ENCODE data around the gene LRRC25.
A peak's percentile ranks its signal among the peaks of the same experiment; 100 is the strongest.

The LRRC25 gene

DNA sequence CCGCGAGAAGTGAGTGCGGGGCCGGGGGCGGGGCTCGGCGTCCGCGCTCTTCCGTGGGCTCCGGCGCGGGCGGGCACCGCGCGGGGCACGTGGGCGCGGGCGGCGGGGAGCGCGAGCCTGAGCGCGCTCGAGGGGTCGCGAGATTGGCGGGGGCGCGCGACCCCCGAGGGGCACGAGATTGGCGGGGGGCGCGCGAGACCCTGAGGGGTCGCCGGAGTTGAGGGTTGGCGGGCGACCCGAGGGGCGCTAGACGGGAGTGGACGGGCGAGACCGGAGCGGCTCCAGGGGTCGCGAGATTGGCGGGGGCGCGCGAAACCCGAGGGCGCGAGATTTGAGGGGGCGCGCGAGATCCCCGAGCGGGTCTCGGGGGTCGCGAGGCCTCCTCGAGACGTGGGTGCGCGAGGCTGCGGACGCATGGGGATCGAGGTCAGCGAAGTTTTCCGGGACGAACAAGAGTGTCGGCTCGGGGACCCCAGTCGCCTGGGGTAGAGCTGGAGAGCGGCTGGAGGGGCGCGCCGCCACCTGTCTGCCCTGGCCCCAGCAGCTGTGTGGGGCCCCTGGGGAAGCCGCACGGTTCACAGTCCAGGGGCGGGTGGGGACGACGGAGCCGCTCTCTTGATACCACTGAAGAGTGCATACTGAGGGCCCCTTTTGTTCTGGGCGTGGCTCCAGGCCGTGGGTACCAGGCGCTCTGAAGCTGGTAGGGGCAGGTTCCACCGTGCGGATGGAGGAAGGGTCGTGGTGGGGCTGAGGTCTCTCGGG lies 22.5 kb upstream of the LRRC25 start:
- Histone ChIP-seq H3K27ac (peak overlapping the region; percentile 94), H3K4me3 (peak overlapping the region; percentile 92), H3K4me2 (peak overlapping the region; percentile 98), H3K4me1 (peaks cover 89% of the 10 kb centered on the region), H3K27me3 (no peaks in the 10 kb centered on the region), H3K36me3 (0 out of 2 replicates have a peak, but pooled peaks cover 7% of the 10 kb centered on the region), H3K9ac (peak overlapping the region; percentile 92), H4K20me1 (peaks cover 45% of the 10 kb centered on the region), H3K9me3 (no peaks in the 10 kb centered on the region)
- no peak for TF ChIP-seq Cebpa-rat (IDR thresholded peaks at IDR 0.05)

DNA sequence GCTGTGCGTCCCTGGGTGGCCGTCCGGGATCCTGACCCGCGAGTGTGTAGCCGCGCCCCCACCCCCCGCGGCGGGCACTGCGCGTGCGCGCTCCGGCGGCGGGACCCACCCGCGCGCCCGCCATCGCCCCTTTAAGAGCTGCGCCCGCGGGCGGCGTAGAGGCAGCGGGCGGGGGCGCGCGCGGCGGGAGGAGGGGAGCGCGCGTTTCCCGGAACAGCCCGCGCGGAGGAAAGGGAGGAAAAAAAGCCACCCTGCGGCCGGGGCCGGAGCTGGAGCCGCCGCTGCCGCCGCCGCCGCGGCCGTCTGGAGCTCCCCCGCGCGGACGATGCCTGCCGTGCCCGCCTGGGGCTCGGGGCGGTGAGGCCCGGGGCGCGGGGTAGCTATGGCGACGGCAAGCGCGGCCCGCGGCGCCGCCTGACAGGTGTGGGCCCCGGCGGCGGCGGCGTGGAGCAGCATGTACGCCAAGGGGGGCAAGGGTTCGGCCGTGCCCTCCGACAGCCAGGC lies 21.8 kb upstream of the LRRC25 start, which contains the start of gene SSBP4:
Gene SSBP4 (plus strand): TSS at position 204 of the 504 bp plus-strand sequence. CDS start 251 bp downstream, at position 455.
- Histone ChIP-seq H3K9ac (peak within 1 kb of the TSS; percentile 92), H3K4me3 (peak within 1 kb of the TSS; percentile 92), H3K27ac (peak within 1 kb of the TSS; percentile 94), H3K4me1 (peaks cover 89% of the 10 kb centered on the region), H3K36me3 (0 out of 2 replicates have a peak, but pooled peaks cover 7% of the 10 kb centered on the region), H3K9me3 (no peaks in the 10 kb centered on the region), H3K27me3 (no peaks in the 10 kb centered on the region), H4K20me1 (peaks cover 40% of the 10 kb centered on the region), H3K4me2 (peak within 1 kb of the TSS; percentile 98)
- no peak for TF ChIP-seq Cebpa-rat (IDR thresholded peaks at IDR 0.05)

DNA sequence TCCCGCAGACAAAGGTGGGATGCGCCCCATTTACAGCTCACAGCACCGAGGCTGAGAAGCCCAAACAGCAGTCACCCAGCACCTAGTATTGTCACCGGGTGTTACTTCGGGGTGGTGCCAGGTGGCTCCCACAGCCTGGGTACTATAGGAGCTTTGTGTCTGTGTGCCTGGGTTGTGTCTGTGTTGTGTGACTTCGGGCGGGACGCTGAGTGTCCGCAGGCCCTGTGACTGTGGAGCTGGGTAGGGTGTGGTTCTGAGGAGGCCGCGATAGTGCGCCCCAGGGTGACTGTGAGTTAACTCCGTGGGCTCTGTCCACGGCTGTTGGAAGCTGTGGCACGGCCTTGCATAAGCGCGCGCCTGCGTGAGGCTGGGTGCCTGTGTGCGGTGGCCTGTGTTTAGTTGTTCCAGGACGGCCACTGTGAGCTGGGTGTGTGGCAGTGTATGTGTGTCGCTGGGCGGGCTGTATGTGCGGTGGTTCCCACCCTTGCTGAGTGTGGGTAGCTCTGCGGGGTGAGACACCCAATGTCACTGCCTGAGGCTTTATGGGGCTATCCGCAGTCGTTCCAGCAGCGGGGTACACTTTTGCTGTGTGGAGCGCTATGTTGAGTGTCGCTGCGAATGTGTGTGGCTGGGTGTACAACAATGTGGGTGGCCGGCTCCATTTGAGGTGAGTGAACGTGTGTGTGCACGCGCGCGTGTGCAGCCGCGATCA lies 21.2 kb upstream of the LRRC25 start:
- Histone ChIP-seq H3K27ac (peak overlapping the region; percentile 94), H3K27me3 (no peaks in the 10 kb centered on the region), H3K9ac (peak overlapping the region; percentile 92), H3K4me2 (peak overlapping the region; percentile 98), H3K4me3 (peak overlapping the region; percentile 92), H3K9me3 (no peaks in the 10 kb centered on the region), H3K4me1 (peaks cover 87% of the 10 kb centered on the region), H4K20me1 (peaks cover 33% of the 10 kb centered on the region), H3K36me3 (0 out of 2 replicates have a peak, but pooled peaks cover 7% of the 10 kb centered on the region)
- TF ChIP-seq Cebpa-rat (IDR thresholded peaks at IDR 0.05): no peak

DNA sequence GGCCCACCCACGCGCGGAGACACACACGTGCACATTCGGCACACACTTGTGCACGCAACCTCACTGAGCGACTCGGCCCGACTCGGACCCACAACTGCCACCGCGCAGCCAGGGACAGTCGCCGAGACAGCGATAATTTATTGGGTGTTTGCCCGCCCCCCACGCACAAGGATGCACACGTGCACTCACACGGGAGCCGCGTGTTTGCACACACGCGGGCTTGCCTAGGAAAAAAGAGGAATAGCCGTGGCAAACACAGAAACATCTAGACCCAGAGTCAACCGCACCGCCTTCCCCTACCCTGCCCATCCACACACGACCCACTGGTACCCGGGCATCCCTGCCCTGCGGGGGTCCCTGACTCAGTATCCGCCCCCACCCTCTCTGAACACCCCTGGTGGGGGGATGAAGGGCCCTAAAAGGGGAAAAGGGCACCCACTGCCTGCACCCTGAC lies 20.6 kb upstream of the LRRC25 start:
- H3K9ac ChIP-seq: peak overlapping the region; percentile 76; the same call in 1 of the 2 replicates
- H3K4me1 ChIP-seq: peaks cover 81% of the 10 kb centered on the region
- 0 out of 2 replicates have a peak, but pooled peaks cover 7% of the 10 kb centered on the region for H3K36me3 ChIP-seq
- H3K27ac ChIP-seq: peak overlapping the region; percentile 94
- H3K4me3 ChIP-seq: peak overlapping the region; percentile 63; the same call in 1 of the 2 replicates
- no peaks in the 10 kb centered on the region for H3K27me3 ChIP-seq
- no peaks in the 10 kb centered on the region for H3K9me3 ChIP-seq
- peak overlapping the region; percentile 98 for H3K4me2 ChIP-seq
- TF ChIP-seq Cebpa-rat (IDR thresholded peaks at IDR 0.05): no peak
- H4K20me1 ChIP-seq: peaks cover 28% of the 10 kb centered on the region

GRCh38 chr19:18417250-18418028 lies 20.0 kb upstream of the LRRC25 start:
- H3K9ac ChIP-seq: peak overlapping the region; percentile 76
- no peaks in the 10 kb centered on the region for H3K9me3 ChIP-seq
- peak overlapping the region; percentile 63 for H3K4me3 ChIP-seq
- H3K27ac ChIP-seq: peak overlapping the region; percentile 94
- TF ChIP-seq Cebpa-rat (IDR thresholded peaks at IDR 0.05): no peak
- H3K36me3 ChIP-seq: 0 out of 2 replicates have a peak, but pooled peaks cover 2% of the 10 kb centered on the region
- H3K4me2 ChIP-seq: peak overlapping the region; percentile 98
- H3K27me3 ChIP-seq: no peaks in the 10 kb centered on the region
- H3K4me1 ChIP-seq: peaks cover 75% of the 10 kb centered on the region
- H4K20me1 ChIP-seq: peaks cover 21% of the 10 kb centered on the region

- no peaks in the 10 kb centered on the region for H3K9me3 ChIP-seq
- no peaks in the 10 kb centered on the region for H3K27me3 ChIP-seq
- peak overlapping the region; percentile 63 for H3K4me3 ChIP-seq
- peak overlapping the region; percentile 94 for H3K27ac ChIP-seq
- H3K4me1 ChIP-seq: peaks cover 69% of the 10 kb centered on the region
- peak overlapping the region; percentile 98 for H3K4me2 ChIP-seq
- no peak for TF ChIP-seq Cebpa-rat (IDR thresholded peaks at IDR 0.05)
- no peaks in the 10 kb centered on the region for H3K36me3 ChIP-seq
- peak overlapping the region; percentile 76 for H3K9ac ChIP-seq
- peaks cover 15% of the 10 kb centered on the region for H4K20me1 ChIP-seq
These were observed 19.4 kb upstream of the LRRC25 start for GRCh38 chr19:18416778-18417249.

GRCh38 chr19:18415178-18415867 lies 17.9 kb upstream of the LRRC25 start:
- peak overlapping the region; percentile 60 for H3K4me3 ChIP-seq
- H3K27ac ChIP-seq: peak overlapping the region; percentile 94
- H3K27me3 ChIP-seq: no peaks in the 10 kb centered on the region
- no peaks in the 10 kb centered on the region for H3K9me3 ChIP-seq
- H4K20me1 ChIP-seq: peaks cover under 1% of the 10 kb centered on the region; the same call in 1 of the 2 replicates
- H3K36me3 ChIP-seq: no peaks in the 10 kb centered on the region
- peak overlapping the region; percentile 73 for H3K9ac ChIP-seq
- H3K4me1 ChIP-seq: peaks cover 56% of the 10 kb centered on the region
- TF ChIP-seq Cebpa-rat (IDR thresholded peaks at IDR 0.05): no peak
- H3K4me2 ChIP-seq: peak overlapping the region; percentile 98

DNA sequence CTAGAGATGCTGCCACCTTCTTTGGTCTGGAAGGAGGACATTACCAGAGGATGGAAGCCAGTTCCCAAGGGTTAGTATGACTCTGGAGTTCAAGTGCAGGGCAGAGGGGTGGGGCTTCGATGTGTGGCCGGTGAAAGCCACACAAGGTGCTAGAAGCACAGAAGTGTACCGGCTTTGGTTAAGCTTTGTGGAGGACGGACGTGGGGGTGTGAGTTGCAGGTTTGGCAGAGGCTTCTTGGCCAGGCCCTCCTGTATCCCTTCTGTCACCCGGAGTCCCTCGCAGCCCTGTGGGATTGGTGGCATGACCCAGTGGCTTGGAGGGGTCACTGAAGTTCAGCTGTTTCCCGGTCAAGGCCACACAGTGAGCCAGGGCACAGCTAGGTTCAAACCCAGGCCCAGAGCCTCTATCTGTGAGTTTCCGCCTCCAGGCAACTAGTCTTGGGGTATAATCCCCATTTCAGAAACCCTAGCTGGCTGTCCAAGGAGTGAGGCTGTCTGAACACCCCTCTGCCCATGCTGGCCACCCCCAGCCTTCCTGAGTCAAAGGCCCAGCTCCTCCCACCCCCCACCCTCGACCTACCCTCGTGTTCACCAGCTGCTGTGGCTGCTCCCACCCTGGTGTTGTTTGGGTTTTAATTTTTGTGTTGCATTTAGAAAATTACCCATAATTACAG lies 17.2 kb upstream of the LRRC25 start:
- H3K36me3 ChIP-seq: no peaks in the 10 kb centered on the region
- H3K9me3 ChIP-seq: no peaks in the 10 kb centered on the region
- peak overlapping the region; percentile 94 for H3K27ac ChIP-seq
- TF ChIP-seq Cebpa-rat (IDR thresholded peaks at IDR 0.05): no peak
- peaks cover 60% of the 10 kb centered on the region for H3K4me1 ChIP-seq
- H4K20me1 ChIP-seq: no peaks in the 10 kb centered on the region
- no peaks in the 10 kb centered on the region for H3K27me3 ChIP-seq
- peak overlapping the region; percentile 60 for H3K4me3 ChIP-seq
- peak overlapping the region; percentile 73 for H3K9ac ChIP-seq
- peak overlapping the region; percentile 98 for H3K4me2 ChIP-seq
